GM18502 (cell line): Measurements from ENCODE around the gene PKNOX2.

Experiments
- ATAC-seq: cut with Tn5 transposase; IDR thresholded peaks from one replicate; pipeline ENCODE4 v1.9.1; 2021; ENCODE audit warnings: mild to moderate bottlenecking; ENCODE audit not compliant: unreplicated experiment, poor library complexity

The PKNOX2 gene

DNA sequence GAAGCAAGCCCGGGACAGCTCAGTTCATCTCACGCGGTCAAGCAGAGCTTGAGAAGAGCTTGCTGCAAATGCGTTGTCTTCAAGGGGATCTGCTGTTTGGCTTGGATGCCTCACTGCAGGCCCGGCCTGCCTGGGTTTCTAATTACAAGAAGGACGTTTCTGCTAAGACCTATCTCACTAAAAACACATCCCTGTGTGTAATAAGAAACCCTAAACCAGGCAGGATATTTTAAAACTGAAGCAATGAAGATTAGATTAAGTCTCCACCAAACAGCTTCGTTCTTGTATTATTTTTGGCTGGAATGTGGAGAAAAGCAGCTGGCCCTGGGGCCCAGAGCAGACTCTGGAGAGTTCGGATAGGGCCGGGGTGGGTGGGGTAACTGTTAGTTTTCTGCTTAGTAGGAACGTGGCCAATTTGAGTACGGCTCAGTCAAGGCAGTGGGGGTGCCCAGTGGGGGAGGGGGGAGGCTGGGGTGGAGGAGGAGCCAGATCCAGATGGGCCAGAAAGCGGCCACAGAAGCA is 6.0 kb downstream of the PKNOX2 start:
- ATAC-seq, result no peak

GRCh38 chr11:125171974-125172373 is 7.4 kb downstream of the PKNOX2 start:
- ATAC-seq, result no peak

DNA sequence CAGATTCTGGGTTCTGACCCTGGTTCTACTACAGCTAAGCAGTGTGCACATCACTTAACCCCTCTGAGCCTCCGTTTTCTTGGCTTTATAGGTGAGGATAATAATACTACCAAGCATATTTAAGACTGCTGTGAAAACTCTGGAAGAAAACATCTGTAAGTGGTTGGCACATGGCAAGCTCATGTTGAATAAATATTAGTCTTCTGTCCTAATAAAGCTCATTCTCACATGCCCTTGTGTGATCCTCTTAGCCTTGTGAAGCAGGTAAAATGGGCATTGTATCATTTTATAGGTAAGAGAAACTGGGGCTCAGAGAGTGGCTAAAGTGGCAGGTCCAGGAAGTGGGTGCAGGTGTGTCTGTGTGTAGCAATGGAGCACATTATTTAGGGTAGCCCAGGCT is 8.5 kb downstream of the PKNOX2 start:
- ATAC-seq, result no peak

DNA sequence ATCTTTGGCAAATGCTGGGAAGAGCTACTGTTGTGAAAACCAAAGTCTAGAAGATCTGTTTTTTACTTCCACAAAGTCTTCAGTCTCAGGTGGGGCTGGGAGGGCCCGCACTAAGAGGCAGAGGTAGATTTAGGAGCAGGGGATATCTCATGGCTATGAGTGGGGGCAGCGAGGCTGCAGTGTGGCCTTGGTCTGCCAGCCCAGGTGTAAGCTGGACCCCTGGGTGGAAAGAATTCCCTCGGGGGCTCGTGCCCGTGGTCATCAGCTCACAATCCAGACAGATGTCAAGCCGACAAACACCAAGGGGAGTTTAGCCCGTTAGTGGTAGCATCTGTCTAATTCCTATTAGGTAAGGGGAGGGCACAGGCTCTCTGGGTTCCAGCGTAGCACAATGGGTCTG is 9.0 kb downstream of the PKNOX2 start:
- ATAC-seq, result no peak

GRCh38 chr11:125174057-125174456 is 9.5 kb downstream of the PKNOX2 start:
- no peak for ATAC-seq

DNA sequence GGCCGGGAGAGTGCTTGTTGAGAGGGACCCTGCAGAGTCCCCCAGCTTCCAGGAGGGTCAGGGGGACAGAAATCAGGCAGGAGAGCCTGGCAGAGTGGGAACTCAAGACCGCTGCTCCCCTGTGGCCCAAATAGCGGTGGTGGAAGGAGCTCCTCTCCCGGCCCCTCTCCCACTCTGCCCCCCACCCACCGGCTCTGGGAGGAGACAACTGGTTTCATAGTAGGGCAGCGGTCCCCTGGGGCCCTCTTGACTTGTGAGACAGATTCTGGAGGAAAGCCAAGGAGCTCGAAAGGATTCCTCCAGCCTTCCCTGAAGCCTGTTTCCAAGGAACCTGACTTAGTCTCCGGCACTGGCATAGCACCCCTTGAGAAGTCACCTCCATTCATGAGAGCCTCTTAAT is 10.1 kb downstream of the PKNOX2 start:
- no peak for ATAC-seq

DNA sequence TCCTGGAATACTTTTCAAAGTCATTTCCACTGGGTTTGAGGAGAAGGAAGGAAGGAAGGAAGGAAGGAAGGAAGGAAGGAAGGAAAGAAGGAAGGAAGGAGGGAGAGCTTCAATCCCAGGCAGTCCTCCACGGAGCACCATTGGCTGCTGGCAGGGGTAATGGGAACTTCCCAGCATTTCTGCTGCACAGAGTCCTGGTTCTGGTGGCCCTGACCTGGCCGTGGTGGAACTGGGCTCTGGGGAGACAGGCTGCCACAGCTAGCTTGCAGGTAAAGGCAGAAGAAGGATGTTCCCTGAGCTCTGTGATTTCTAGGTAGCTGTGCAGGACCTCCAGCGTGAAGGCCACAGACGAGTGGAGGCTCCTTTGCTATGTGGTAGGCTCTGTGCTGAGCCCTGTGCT is 10.6 kb downstream of the PKNOX2 start:
- no peak for ATAC-seq

DNA sequence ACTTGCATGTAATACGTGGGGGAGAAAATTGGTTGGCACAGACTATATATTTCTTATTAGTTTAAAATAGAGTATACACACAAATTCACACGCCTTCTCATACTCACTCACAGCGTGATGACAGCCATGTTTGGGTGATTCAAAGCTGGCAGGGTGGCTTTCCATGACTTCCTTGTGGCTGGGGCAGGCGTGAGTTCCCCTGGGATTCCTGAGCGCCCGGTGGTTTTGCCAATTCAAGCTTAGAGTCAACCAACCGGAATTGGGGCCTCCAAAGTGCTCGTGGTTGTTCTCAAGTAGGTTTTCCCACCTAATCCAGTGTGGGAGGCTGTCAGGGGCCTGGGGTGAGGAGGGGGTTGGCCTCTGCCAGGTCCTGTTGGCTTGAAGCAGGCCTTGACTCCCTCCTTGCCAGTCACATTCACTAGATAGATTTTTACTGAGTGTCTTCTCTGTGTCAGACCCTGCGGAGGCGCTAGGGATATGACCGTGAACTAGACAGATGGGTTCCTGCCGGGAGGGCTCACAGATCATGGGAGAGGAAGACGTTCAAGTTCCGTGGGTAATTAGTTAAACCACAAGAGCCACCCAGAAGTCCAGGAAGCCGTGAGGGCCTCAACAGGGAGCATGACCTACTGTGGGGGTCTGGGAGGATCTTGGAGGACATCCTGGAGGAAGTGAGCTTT is 11.5 kb downstream of the PKNOX2 start:
- ATAC-seq, result no peak

DNA sequence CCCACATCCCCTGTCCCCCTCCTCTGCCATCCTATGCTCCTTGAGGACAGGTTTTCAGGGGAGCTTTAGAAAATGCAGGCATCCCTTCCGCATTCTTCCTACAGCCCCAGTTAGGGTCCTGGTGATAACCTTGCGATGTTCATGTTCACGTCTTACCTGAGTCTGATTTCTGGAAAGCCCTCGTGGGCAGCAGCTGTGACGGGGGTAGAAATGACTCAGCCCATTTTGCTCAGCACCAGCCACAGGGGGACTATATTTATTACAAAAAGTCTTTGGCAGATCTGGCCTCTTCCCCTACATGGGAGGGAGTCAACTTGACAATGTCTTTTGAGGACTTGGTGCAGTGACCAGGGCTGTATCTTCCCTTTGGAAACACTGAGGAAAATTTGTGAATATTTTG is 12.3 kb downstream of the PKNOX2 start:
- ATAC-seq, result no peak

DNA sequence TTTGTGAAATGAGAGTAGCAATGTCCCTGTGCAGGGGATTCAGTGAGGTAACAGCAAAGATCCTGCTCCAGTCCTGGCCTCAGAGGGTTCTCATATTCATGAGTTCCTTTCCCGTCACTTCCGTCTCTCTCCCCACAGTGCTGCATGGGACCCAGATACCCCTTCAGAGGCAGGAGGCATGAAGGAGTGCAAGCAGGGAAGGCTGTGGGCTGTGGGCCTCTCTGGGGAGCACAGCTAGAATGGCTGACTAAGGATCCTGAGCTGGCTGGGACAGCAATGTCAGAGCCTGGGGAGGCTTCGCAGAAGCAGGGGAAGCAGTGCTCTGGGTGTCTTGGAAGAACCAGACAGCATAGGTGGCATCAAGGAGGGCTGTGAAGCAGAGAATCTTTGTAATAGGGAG is 13.0 kb downstream of the PKNOX2 start:
- ATAC-seq, result no peak

GRCh38 chr11:125179346-125179745 is 14.8 kb downstream of the PKNOX2 start:
- no peak for ATAC-seq

DNA sequence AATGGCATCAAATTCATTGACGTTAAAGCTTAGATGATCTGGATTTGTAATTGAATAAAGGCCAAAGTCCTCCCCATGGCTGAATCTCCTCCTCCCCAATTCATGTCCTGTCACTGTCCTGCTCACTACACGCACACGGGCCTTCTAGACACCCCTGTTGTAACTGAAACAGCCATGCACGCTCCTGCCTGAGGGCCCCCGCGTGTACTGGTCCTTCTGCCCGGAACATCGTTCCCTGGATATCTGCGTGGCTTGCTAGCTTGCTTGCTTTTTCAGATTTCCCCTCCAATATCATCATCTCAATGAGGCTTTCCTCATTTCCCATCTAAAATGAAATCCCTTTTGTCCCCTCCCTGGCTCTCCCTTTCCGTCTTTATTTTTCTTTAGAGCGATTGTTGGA is 15.3 kb downstream of the PKNOX2 start:
- no peak for ATAC-seq

DNA sequence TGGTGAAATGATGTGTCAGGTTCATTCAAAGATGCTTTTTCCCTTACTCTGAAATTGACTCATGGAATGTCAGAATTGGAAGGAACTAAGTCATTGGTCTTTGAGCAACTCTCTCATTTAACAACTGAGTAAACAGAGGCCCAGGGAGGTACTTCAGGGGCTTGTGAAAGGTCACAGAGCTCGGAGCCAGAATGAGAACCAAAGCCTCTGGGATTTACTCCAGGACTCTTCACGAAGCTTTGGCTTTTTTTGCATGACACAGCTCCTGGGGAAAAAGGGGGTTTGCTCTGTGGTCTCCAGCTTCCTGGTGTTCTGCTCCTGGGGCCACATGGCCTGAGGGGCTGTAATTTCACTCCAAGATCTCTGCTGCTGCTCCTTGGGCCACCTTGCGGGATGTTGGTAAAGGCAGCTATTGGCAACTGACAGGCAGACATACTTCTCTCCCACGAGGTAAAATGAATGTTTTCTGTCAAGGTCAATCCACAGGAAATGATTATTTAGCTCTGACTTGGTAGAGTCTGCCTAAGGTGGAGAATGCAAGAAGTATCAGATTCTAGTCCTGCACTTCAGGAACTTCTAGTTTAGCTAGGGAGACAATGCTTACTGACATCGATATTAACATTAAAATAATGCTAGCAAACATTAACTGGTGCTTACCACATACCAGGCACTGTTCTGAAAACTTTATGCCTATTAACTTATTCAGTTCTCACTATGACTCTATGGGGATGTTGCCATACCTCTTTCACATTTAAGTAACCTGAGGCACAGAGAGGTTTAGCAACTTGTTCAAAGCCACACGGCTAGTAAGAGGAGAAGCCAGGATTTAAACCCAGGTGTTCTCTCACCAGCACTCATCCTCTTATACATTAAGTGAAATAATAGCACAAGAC is 16.1 kb downstream of the PKNOX2 start:
- ATAC-seq, result no peak

- ATAC-seq, result no peak
These were observed 18.0 kb downstream of the PKNOX2 start for GRCh38 chr11:125182573-125182972.

DNA sequence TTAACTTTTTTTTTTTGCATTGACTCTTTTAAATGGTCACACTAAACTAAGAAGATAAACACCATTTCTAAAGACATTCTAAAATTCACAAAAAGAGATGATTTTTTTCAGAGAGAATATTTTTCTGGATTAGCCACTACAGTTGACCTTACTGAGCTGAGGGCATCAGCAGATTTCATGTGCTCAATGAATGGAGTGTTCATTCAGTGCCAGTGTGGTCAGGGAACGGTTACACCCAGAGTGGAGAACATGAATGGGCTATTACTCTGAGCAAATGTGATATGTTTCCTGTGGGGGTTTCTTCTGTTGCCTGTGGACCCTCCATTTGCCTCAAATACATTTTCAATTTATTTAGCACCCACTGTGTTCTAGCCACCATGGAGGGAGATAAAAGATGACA is 19.1 kb downstream of the PKNOX2 start:
- ATAC-seq, result no peak

GRCh38 chr11:125188021-125188420 is 23.5 kb downstream of the PKNOX2 start:
- no peak for ATAC-seq

DNA sequence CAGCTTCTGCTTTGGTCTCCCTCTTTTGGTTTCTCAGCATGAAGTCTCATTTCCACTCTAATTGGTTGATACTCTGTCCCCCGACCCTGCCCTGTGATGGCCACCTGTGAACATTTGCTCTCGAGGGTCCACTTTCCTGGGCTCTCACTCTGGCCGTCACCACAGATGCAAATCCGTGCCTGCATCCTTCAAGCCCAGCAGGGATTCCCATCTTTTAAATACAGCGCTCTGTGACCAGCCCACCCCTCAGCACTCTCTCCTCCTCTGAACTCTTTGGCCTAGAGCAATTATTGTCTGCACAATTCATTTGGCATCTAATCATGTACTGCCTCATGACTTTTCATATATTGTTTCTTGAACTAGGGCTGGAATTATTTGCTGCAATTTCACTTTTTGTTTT is 26.0 kb downstream of the PKNOX2 start:
- no peak for ATAC-seq

GRCh38 chr11:125192183-125192582 is 27.6 kb downstream of the PKNOX2 start:
- ATAC-seq, result no peak

DNA sequence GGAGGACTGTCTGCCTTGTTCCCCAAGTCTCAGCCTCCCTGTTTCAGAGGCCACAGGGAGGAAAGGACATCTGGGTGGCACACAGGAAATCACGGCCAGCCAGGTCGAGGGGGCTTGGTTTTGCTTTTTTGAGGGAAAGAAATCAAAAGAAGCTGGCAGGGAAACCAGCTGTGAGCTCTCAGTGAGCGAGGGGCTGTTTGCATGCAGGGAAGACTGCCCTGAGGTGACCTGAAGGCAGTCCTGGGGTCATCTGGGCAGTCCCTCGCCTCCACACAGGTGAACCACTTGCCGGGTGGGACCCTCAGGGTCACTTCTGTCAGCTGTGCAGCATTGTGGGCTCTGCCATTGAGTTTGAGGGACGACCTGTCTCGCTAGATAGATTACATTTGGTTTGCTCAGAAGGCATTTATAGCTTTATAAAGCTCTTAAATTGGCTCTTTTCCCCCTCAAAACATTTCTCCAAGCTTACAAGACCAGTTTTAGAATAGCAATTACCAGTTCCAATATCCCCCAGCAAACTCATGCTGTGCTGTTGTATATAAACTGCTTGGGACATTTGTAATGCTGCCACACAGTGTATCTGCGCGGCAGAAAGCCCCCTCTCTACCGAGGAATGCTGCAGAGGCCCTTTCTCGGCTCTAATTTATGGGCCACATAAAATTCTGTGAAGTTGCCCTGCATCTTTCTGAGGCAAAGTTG is 28.3 kb downstream of the PKNOX2 start:
- ATAC-seq, result no peak

- no peak for ATAC-seq
These were observed 28.8 kb downstream of the PKNOX2 start for GRCh38 chr11:125193416-125193726.

- ATAC-seq, result no peak
These were observed 29.3 kb downstream of the PKNOX2 start for GRCh38 chr11:125193841-125194240.
